Astrocyte of the cerebellum (primary cell): Measurements from ENCODE around the gene KCND3.

Source experiments
- DNase-seq: peaks from one replicate; pipeline ENCODE4 v3.0.0-alpha.2; 2011; ENCODE audit warnings: low read depth
- H3K4me3 ChIP-seq: 2 replicates; pipeline ENCODE4 v1.5.1; 2011; ENCODE audit warnings: mild to moderate bottlenecking, low read depth, low read length, moderate library complexity
- in situ Hi-C: cut with HindIII; loops from 2 replicates; pipeline ENCODE4 v1.10.0; 2017; ENCODE audit warnings: low sequenced_read_pairs
- TF ChIP-seq, protein P1 (sequence below): IDR thresholded peaks from 2 replicates; pipeline ENCODE4 v1.5.1; 2012; ENCODE audit warnings: low read length, low read depth, moderate library complexity, mild to moderate bottlenecking; ENCODE audit errors: missing control alignments

Gene KCND3

DNA sequence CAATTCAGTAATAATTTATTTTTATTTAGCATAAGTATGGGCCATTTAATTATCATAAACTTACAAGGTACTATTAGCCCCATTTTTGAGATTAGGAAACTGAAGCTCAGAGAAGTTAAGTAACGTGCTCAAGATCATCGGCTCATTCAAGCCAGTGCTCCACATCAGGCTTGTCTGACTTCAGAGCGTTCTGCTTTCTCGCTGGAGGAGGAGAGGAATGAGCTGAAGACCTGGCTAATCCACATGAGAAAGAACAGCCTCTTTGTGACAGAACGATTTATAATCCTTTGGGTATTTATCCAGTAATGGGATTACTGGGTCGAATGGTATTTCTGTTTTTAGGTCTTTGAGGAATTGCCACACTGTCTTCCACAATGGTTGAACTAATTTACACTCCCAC is 194.1 kb downstream of the KCND3 start:
- H3K4me3 ChIP-seq = no peak overlapping the region
- in situ Hi-C loops = no loop called here
- TF ChIP-seq, protein P1, sequence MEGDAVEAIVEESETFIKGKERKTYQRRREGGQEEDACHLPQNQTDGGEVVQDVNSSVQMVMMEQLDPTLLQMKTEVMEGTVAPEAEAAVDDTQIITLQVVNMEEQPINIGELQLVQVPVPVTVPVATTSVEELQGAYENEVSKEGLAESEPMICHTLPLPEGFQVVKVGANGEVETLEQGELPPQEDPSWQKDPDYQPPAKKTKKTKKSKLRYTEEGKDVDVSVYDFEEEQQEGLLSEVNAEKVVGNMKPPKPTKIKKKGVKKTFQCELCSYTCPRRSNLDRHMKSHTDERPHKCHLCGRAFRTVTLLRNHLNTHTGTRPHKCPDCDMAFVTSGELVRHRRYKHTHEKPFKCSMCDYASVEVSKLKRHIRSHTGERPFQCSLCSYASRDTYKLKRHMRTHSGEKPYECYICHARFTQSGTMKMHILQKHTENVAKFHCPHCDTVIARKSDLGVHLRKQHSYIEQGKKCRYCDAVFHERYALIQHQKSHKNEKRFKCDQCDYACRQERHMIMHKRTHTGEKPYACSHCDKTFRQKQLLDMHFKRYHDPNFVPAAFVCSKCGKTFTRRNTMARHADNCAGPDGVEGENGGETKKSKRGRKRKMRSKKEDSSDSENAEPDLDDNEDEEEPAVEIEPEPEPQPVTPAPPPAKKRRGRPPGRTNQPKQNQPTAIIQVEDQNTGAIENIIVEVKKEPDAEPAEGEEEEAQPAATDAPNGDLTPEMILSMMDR = no peak
- no peak for DNase-seq

DNA sequence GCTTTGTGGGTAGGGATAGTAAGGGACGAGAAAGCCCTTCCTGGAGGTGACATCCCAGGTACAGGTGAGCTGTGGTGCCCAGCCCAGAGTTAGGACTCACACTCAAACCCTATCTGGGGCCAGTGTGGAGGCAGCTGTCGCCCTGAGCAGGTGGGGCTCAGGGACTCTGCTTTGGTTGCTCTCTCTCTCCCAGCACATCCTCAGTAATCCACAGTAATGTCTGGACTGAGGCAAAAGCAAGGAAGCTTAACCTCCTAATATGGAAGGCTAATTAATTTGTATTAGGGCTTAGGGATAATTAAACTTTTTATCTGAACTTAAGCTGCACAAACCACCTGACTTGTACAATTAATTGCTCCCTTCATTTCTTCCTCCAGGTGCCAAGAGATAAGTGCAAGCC is 195.5 kb downstream of the KCND3 start:
- no peak overlapping the region for H3K4me3 ChIP-seq
- in situ Hi-C loops = no loop called here
- DNase-seq = no peak
- TF ChIP-seq, protein P1 = no peak

DNA sequence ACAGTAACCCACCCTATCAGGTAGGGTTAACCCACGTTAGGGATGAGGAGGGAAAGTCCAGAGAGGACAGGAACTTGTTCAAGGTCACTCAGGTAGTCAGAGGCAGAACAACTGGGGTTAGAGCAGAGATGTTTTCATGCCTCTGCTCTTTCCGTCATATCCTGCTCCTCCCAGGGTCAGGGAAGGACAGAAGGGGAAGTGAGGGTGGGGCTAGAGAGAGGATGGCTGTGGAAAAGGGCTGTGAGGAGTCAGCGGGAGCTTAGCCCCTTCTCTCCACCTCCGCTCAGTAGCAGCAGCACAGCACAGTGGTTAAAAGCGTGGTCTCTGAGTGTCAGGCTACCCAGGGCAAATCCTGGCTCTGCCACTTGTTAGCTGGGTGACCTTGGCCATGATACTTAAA is 197.2 kb downstream of the KCND3 start:
- in situ Hi-C loops = no loop called here
- DNase-seq = no peak
- no peak overlapping the region for H3K4me3 ChIP-seq
- TF ChIP-seq, protein P1 = no peak

DNA sequence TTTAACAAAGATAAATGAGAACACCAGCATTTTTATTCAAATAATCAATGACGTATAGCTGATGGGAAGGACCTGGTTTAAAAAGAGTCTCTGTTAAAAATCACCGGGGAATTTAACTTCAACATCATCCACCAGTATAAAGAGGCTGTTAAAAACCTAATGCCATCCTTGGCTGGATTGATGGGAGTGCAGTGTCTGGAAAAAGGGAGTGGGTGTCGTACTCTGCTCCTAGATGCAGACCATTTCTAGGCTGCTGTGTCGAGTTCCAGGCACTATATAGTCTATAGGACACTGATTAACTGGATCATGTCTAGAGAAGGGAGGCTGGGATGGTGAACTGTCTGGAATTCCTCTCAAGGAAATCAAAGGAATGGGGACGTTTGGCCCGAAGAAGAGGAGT is 197.7 kb downstream of the KCND3 start:
- TF ChIP-seq, protein P1 = no peak
- in situ Hi-C loops = no loop called here
- H3K4me3 ChIP-seq = no peak overlapping the region
- DNase-seq = no peak

DNA sequence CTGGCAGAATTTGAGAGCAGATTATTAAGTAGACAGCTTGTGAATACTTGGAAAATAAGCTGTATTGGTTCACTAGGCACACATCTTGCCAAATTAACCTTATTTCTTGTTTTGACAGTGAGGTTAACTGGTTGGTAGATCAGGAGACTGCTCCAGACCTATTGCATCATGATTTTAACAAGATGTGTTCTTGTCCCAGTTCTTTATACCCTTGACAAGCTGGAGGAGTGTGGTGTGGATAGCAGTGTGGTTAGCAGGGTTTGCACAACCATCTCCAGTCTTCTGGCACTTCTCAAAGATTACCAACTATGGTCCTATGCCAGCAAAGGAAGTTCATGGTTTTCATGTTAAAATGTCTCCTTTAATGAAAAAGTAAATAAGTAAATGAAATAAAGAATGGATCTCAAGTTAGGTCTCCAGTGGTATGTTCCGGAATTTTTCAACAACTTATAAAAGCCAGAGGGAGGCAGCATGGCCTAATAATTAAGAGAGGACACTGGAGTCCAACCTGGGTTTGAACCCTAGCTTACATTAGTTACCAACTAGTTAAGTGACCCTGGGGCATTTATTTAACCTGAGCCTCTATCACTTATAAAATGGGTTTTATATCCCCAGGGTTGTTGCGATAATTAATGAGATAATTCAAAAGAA is 199.7 kb downstream of the KCND3 start:
- in situ Hi-C loops = no loop called here
- no peak for DNase-seq
- no peak overlapping the region for H3K4me3 ChIP-seq
- TF ChIP-seq, protein P1 = no peak

DNA sequence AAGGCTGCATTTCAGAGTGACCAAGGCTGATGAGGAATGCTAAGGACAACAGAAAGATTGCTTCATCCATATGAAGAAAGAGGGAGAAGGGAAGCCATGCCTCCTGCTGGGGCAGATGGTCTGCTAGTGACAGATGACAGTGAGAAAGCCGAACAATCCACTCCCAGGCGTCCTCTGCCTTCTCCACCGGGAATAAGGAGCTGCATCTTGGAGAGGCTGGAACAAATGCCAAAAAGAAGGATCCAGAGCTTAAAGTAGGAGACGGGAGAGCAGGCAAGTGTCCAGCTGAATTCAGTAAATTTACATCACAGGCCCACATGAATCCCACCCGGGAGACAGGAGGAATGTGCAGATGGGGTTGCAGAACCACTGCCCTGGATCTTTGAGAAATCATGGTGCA is 200.3 kb downstream of the KCND3 start:
- in situ Hi-C loops = no loop called here
- H3K4me3 ChIP-seq = no peak overlapping the region
- TF ChIP-seq, protein P1 = no peak
- DNase-seq = no peak
